Transverse colon (tissue), 4 donors: ENCODE results near the gene C1orf35. TPM values are rescaled to one million over a fixed set of nuclear protein-coding genes. Genes with fewer than 3 reads are reported as not detected.

Source experiments
- DNase-seq: peaks from one replicate; pipeline ENCODE4 v3.0.0-alpha.2; 2019
- H3K27ac ChIP-seq, 4 donors: fragments of 200-600 bp; sonication (generic); 2 replicates each; pipeline ENCODE4 v1.5.1; 2016 to 2018; ENCODE audit warnings: inconsistent platforms in 4 of 4
- H3K27me3 ChIP-seq: fragments of 200-600 bp; sonication (generic); 2 replicates; pipeline ENCODE4 v1.5.1; 2017; ENCODE audit warnings: inconsistent platforms
- H3K36me3 ChIP-seq, 4 donors: fragments of 200-600 bp; sonication (generic); 2 replicates each; pipeline ENCODE4 v1.5.1; 2017 to 2019; ENCODE audit warnings: inconsistent platforms in 4 of 4
- H3K4me1 ChIP-seq, 4 donors: fragments of 200-600 bp; sonication (generic); 2 replicates each; pipeline ENCODE4 v1.5.1; 2017 to 2020; ENCODE audit warnings: inconsistent platforms in 4 of 4
- H3K4me3 ChIP-seq, 4 donors: fragments of 200-600 bp; sonication (generic); 1 replicate in 1 of 4; 2 replicates in 3 of 4; pipeline versions ENCODE4 v1.5.1 to v1.6.1; 2017 to 2019; ENCODE audit warnings: inconsistent platforms in 4 of 4
- H3K9me3 ChIP-seq, 2 donors: fragments of 200-600 bp; sonication (generic); 2 replicates each; pipeline ENCODE4 v1.5.1; 2017 to 2019; ENCODE audit warnings: inconsistent platforms in 2 of 2
- CTCF ChIP-seq, 5 experiments: fragments of 200-600 bp in 3 of 5; fragments of 450-650 bp in 2 of 5; sonication (generic) in 3 of 5; IDR thresholded peaks; 1 replicate in 2 of 5; 2 replicates in 3 of 5; pipeline ENCODE4 v1.5.1; 2016 to 2017; ENCODE audit warnings: antibody characterized with exemption in 5 of 5, inconsistent platforms in 3 of 5, mild to moderate bottlenecking in 2 of 5, moderate library complexity in 1 of 5
- EP300 ChIP-seq: sonication (generic); formaldehyde crosslinking; IDR thresholded peaks from one replicate; pipeline ENCODE4 v1.6.1; 2017; ENCODE audit warnings: antibody characterized with exemption, low read depth
- POLR2A ChIP-seq: fragments of 450-650 bp; IDR thresholded peaks from one replicate; pipeline ENCODE4 v1.6.1; 2016; ENCODE audit warnings: antibody characterized with exemption, mild to moderate bottlenecking, moderate library complexity
- POLR2AphosphoS5 ChIP-seq, 3 donors: sonication (generic); formaldehyde crosslinking; IDR thresholded peaks; one replicate each; pipeline ENCODE4 v1.6.1; 2016; ENCODE audit warnings: antibody characterized with exemption in 3 of 3
- WGBS, 2 donors: methylation state at CpG; one replicate each; pipeline ENCODE4 v1.1.5; 2018; ENCODE audit warnings: low coverage in 1 of 2; 5-methylcytosine and 5-hydroxymethylcytosine counted together
- in situ Hi-C, 4 donors: fragments of 200-750 bp; cut with MboI; loops; one replicate each; pipeline versions ENCODE4 v1.15.0 to v1.15.1; 2017; ENCODE audit warnings: low sequenced_read_pairs in 3 of 4, low pct_ligation_motif_present in 1 of 4, low pct_unique_long_range_greater_than_20kb in 1 of 4
- intact Hi-C: fragments of 100-400 bp; cut with DNase I; formaldehyde crosslinking; loops from one replicate; pipeline ENCODE4 v1.15.1; 2023; ENCODE audit warnings: low total_unique reads
- total RNA-seq, 4 donors: library from RNA; depleted of rRNA; stranded (reverse); fragments of >200 nt; gene quantifications; one replicate each; pipeline ENCODE4 v1.1.0, GENCODE V29; 2016

The C1orf35 gene
- total RNA-seq, 4 donors from 2014 or later: 11.6 to 17.1 (median 15.7) TPM

GRCh38 chr1:228118040-228118439 is 14.9 kb upstream of the C1orf35 start:
- Histone ChIP-seq H3K9me3 (no peaks in the 10 kb centered on the region), H3K4me3 (no peak overlapping the region), H3K4me1 (no peaks in the 10 kb centered on the region), H3K27me3 (no peaks in the 10 kb centered on the region), H3K36me3 (no peaks in the 10 kb centered on the region), H3K27ac (no peak overlapping the region)
- in situ Hi-C loops (no loop called here), intact Hi-C loops (no loop called here)
- WGBS, 2 donors: 69 to 77% methylated on average over 2 of the region's 2 CpGs
- DNase-seq: no peak
- TF ChIP-seq EP300 (no peak), CTCF (IDR thresholded peaks at IDR 0.05) (no peak), POLR2A (no peak), POLR2AphosphoS5 (IDR thresholded peaks at IDR 0.05) (no peak)

GRCh38 chr1:228117335-228117734 is 14.2 kb upstream of the C1orf35 start:
- no peaks in the 10 kb centered on the region for H3K9me3 ChIP-seq
- H3K27ac ChIP-seq: no peak overlapping the region
- WGBS, 2 donors: 96 to 100% methylated on average over 2 to 4 of the region's 4 CpGs
- intact Hi-C loops (no loop called here), in situ Hi-C loops (no loop called here)
- H3K4me3 ChIP-seq: no peak overlapping the region
- DNase-seq: no peak
- H3K4me1 ChIP-seq: no peaks in the 10 kb centered on the region
- H3K36me3 ChIP-seq: no peaks in the 10 kb centered on the region
- TF ChIP-seq POLR2A (no peak), EP300 (no peak), POLR2AphosphoS5 (IDR thresholded peaks at IDR 0.05) (no peak), CTCF (IDR thresholded peaks at IDR 0.05) (no peak)
- no peaks in the 10 kb centered on the region for H3K27me3 ChIP-seq

- TF ChIP-seq CTCF (IDR thresholded peaks at IDR 0.05): no peak
- in situ Hi-C loops (no loop called here), intact Hi-C loops (no loop called here)
- Histone ChIP-seq H3K27me3 (no peaks in the 10 kb centered on the region), H3K27ac (no peak overlapping the region), H3K36me3 (no peaks in the 10 kb centered on the region), H3K4me1 (peaks cover 6 to 8% (median 7%) of the 10 kb centered on the region in 4 donors), H3K9me3 (no peaks in the 10 kb centered on the region), H3K4me3 (no peak overlapping the region)
- 67 to 83% methylated on average over 3 of the region's 3 CpGs for WGBS, 2 donors
- DNase-seq: no peak
These were observed 11.7 kb upstream of the C1orf35 start for GRCh38 chr1:228114827-228115226.

GRCh38 chr1:228112617-228113016 is 9.5 kb upstream of the C1orf35 start:
- H3K4me3 ChIP-seq: no peak overlapping the region
- no peaks in the 10 kb centered on the region for H3K36me3 ChIP-seq
- 91% methylated on average over 1 of the region's 1 CpG; no CpG with 5 or more reads in 1 of the 2 donors for WGBS, 2 donors
- peaks cover 16 to 21% (median 19%) of the 10 kb centered on the region in 4 donors for H3K4me1 ChIP-seq
- H3K27me3 ChIP-seq: no peaks in the 10 kb centered on the region
- TF ChIP-seq POLR2A (no peak), POLR2AphosphoS5 (IDR thresholded peaks at IDR 0.05) (no peak), EP300 (no peak), CTCF (IDR thresholded peaks at IDR 0.05) (no peak)
- H3K9me3 ChIP-seq: no peaks in the 10 kb centered on the region
- intact Hi-C loops (no loop called here), in situ Hi-C loops (no loop called here)
- no peak for DNase-seq
- no peak overlapping the region for H3K27ac ChIP-seq
